PC-3 (cell line): ENCODE measurements around the gene RPL27A. TPM values are rescaled to one million over a fixed set of nuclear protein-coding genes. Genes with fewer than 3 reads are reported as not detected.

Experiments used
- ATAC-seq: fragments of 200-7000 bp; cut with Tn5 transposase; 2 replicates; pipeline ENCODE4 v1.9.1; 2020; ENCODE audit warnings: mild to moderate bottlenecking, moderate library complexity
- BruUV-seq: library from RNA; stranded (reverse); fragments of 400-500 nt; replicated peaks from 2 replicates; lab custom pipeline; 2021; lab: Mats Ljungman, UMichigan
- CTCF ChIA-PET: fragments of 300-600 bp; sonication (Branson Sonifier 250); formaldehyde crosslinking; loops from one replicate; lab custom pipeline; 2022; ENCODE audit warnings: antibody characterized with exemption; lab: Charles Lee
- POLR2A ChIA-PET: fragments of 300-600 bp; sonication (Branson Sonifier 250); formaldehyde crosslinking; loops from one replicate; lab custom pipeline; 2022; ENCODE audit warnings: antibody characterized with exemption; ENCODE audit not compliant: unreplicated experiment; lab: Charles Lee
- DNase-seq: peaks from one replicate; pipeline ENCODE4 v3.0.0-alpha.2; 2015
- H2AFZ ChIP-seq: fragments of 300-600 bp; sonication (generic); 2 replicates; pipeline ENCODE4 v1.6.0; 2016; ENCODE audit warnings: antibody characterized with exemption, low read length
- H3F3A ChIP-seq: fragments of 300-600 bp; sonication (generic); one replicate; pipeline ENCODE4 v1.6.0; 2017; ENCODE audit warnings: antibody characterized with exemption, low read length, control low read depth, mild to moderate bottlenecking; ENCODE audit not compliant: unreplicated experiment
- H3K27ac ChIP-seq: fragments of 300-600 bp; sonication (generic); 2 replicates; pipeline ENCODE4 v1.5.1; 2016; ENCODE audit warnings: mild to moderate bottlenecking, low read length
- H3K27me3 ChIP-seq: fragments of 300-600 bp; sonication (generic); 2 replicates; pipeline ENCODE4 v1.6.1; 2016; ENCODE audit warnings: low read length, mixed read lengths
- H3K36me3 ChIP-seq: fragments of 300-600 bp; sonication (generic); 2 replicates; pipeline ENCODE4 v1.6.1; 2016; ENCODE audit warnings: low read depth, mixed run types, low read length, mixed read lengths
- H3K4me1 ChIP-seq: fragments of 300-600 bp; sonication (generic); 2 replicates; pipeline ENCODE4 v1.5.1; 2016; ENCODE audit warnings: low read length; ENCODE audit not compliant: insufficient read depth
- H3K4me2 ChIP-seq: fragments of 300-600 bp; sonication (generic); 2 replicates; pipeline ENCODE4 v1.6.0; 2016; ENCODE audit warnings: low read length
- H3K4me3 ChIP-seq: fragments of 300-600 bp; sonication (generic); 2 replicates; pipeline ENCODE4 v1.5.1; 2016; ENCODE audit warnings: mild to moderate bottlenecking, low read length, mixed read lengths
- H3K79me2 ChIP-seq: fragments of 300-600 bp; sonication (generic); 2 replicates; pipeline ENCODE4 v1.6.1; 2017; ENCODE audit warnings: low read length, mixed read lengths
- H3K9ac ChIP-seq: fragments of 300-600 bp; sonication (generic); 2 replicates; pipeline ENCODE4 v1.6.0; 2016; ENCODE audit warnings: mild to moderate bottlenecking, low read length
- H3K9me2 ChIP-seq: fragments of 300-600 bp; sonication (generic); replicated peaks from 2 replicates; pipeline ENCODE4 v1.6.1; 2016; ENCODE audit warnings: mixed run types, low read length, mixed read lengths
- H3K9me3 ChIP-seq: fragments of 300-600 bp; sonication (generic); 2 replicates; pipeline ENCODE4 v1.6.1; 2016; ENCODE audit warnings: low read length, mixed read lengths
- H4K20me1 ChIP-seq: fragments of 300-600 bp; sonication (generic); 2 replicates; pipeline ENCODE4 v1.6.1; 2016; ENCODE audit warnings: low read length, mixed read lengths
- EZH2 ChIP-seq: fragments of 300-600 bp; sonication (generic); IDR thresholded peaks from one replicate; pipeline ENCODE4 v1.6.1; 2017; ENCODE audit warnings: antibody characterized with exemption, mild to moderate bottlenecking, low read length; ENCODE audit not compliant: unreplicated experiment
- EZH2phosphoT487 ChIP-seq: fragments of 300-600 bp; sonication (generic); IDR thresholded peaks from 2 replicates; pipeline ENCODE4 v1.6.1; 2018; ENCODE audit warnings: mild to moderate bottlenecking, antibody characterized with exemption, low read length, borderline replicate concordance
- intact Hi-C: fragments of 100-400 bp; cut with micrococcal nuclease; formaldehyde crosslinking; loops from 2 replicates; pipeline ENCODE4 v1.9.0; 2023
- total RNA-seq: library from RNA; depleted of rRNA; stranded (reverse); fragments of >200 nt; gene quantifications from 2 replicates; pipeline ENCODE4 v1.2.3, GENCODE V29; 2014
- TF ChIP-seq, protein P1 (sequence below): fragments of 300-600 bp; sonication (generic); conservative IDR thresholded peaks from 2 replicates; pipeline ENCODE4 v1.5.1; 2017; ENCODE audit warnings: antibody characterized with exemption, low read depth, mild to moderate bottlenecking, low read length

Gene RPL27A
- total RNA-seq, 1 experiment from 2014 or later: 1,132 TPM

DNA sequence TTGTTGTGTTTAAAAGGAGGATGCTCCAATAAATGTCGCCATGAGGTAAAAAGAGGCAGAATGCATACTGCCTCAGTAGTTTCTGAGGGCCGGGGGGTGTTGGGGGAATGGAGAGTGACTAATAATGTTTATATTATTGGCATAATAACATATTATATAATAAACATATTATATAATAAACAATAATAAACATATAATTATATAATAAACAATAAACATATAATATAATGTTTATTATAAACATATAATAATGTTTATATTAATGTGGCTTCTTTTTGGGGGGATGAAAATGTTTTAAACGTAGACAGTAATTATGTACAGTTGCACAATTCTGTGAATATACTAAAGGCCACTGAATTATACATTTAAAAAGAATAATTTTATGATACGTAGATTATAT is 35.7 kb upstream of the RPL27A start:
- Histone ChIP-seq H3F3A (no peaks in the 10 kb centered on the region), H3K36me3 (peaks cover 11% of the 10 kb centered on the region; the same call in 1 of the 2 replicates), H3K27ac (no peak overlapping the region), H4K20me1 (no peaks in the 10 kb centered on the region), H3K4me1 (peaks cover 6% of the 10 kb centered on the region; the same call in 1 of the 2 replicates), H3K9me2 (no peaks in the 10 kb centered on the region), H3K27me3 (no peaks in the 10 kb centered on the region), H3K4me2 (no peak overlapping the region), H3K4me3 (no peak overlapping the region), H3K9me3 (no peaks in the 10 kb centered on the region), H2AFZ (no peak overlapping the region), H3K79me2 (no peaks in the 10 kb centered on the region), H3K9ac (no peak overlapping the region)
- DNase-seq (no peak), ATAC-seq (no peak)
- BruUV-seq: no TSS peak
- ChIA-PET CTCF (no interaction called here), POLR2A (no interaction called here)
- TF ChIP-seq EZH2: no peak
- TF ChIP-seq, protein P1, sequence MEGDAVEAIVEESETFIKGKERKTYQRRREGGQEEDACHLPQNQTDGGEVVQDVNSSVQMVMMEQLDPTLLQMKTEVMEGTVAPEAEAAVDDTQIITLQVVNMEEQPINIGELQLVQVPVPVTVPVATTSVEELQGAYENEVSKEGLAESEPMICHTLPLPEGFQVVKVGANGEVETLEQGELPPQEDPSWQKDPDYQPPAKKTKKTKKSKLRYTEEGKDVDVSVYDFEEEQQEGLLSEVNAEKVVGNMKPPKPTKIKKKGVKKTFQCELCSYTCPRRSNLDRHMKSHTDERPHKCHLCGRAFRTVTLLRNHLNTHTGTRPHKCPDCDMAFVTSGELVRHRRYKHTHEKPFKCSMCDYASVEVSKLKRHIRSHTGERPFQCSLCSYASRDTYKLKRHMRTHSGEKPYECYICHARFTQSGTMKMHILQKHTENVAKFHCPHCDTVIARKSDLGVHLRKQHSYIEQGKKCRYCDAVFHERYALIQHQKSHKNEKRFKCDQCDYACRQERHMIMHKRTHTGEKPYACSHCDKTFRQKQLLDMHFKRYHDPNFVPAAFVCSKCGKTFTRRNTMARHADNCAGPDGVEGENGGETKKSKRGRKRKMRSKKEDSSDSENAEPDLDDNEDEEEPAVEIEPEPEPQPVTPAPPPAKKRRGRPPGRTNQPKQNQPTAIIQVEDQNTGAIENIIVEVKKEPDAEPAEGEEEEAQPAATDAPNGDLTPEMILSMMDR: no peak
- no peak for TF ChIP-seq EZH2phosphoT487
- intact Hi-C loops: no loop called here

DNA sequence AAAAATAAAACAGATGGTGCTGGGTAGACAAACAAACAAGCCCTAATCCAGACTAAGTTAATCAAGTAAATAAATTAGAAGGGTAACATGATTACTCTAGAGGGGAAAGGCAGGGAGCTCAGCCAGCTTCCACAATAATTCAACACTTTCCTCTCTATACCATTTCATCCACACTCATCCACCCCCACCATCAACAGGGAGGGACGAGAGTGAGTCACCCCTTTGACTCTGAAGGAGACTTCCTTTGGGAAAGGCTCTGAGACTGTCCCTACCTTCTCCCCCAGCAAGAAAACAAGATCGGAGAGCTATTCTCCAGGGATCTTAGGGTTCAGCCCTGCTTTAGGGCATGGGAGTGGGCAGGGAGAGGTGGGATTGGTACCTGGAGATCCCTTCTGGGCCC is 33.2 kb upstream of the RPL27A start:
- no TSS peak for BruUV-seq
- Histone ChIP-seq H4K20me1 (no peaks in the 10 kb centered on the region), H3K79me2 (no peaks in the 10 kb centered on the region), H3K27ac (no peak overlapping the region), H3F3A (no peaks in the 10 kb centered on the region), H3K9ac (no peak overlapping the region), H3K4me1 (peaks cover 6% of the 10 kb centered on the region; the same call in 1 of the 2 replicates), H3K9me2 (no peaks in the 10 kb centered on the region), H2AFZ (no peak overlapping the region), H3K4me2 (no peak overlapping the region), H3K27me3 (no peaks in the 10 kb centered on the region), H3K9me3 (no peaks in the 10 kb centered on the region), H3K36me3 (peaks cover 10% of the 10 kb centered on the region; the same call in 1 of the 2 replicates), H3K4me3 (no peak overlapping the region)
- intact Hi-C loops: no loop called here
- CTCF ChIA-PET: no interaction called here
- POLR2A ChIA-PET: no interaction called here
- TF ChIP-seq EZH2phosphoT487: no peak
- no peak for TF ChIP-seq EZH2
- TF ChIP-seq, protein P1: no peak
- ATAC-seq: peak; percentile 93
- peak; percentile 45 for DNase-seq

DNA sequence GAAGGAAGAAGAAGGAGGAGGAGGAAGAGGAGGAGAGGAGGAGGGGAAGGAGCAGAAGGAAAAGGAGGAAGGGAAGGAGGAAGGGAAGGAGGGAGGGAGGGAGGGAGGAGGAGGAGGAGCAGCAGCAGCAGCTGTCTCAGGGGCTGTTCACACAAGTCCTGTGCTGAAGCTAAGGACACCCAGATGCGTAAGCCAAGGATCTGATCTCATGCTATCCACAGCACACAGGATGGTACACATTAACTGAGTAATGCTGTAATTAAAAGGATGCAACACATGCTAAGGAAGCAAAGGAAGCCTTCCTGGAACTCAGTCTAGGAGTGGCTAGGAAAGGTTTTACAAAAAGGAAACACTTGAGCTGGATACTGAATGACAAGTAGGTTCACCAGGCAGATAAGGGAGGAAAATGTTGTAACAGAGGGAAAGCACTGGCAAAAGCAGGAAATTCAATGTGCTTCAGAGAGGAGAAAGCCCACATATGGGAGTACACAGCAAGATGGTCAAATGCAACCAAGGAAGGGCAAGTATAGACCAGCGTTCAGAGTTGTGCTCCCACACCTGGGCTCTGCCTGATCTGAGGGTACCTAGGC is 32.1 kb upstream of the RPL27A start:
- no peak overlapping the region for H3K9ac ChIP-seq
- 0 out of 2 replicates have a peak, but pooled peaks cover 1% of the 10 kb centered on the region for H3K36me3 ChIP-seq
- no peaks in the 10 kb centered on the region for H3K9me2 ChIP-seq
- intact Hi-C loops: no loop called here
- CTCF ChIA-PET: no interaction called here
- H4K20me1 ChIP-seq: no peaks in the 10 kb centered on the region
- ATAC-seq: no peak
- no peak for TF ChIP-seq EZH2
- TF ChIP-seq, protein P1: no peak
- TF ChIP-seq EZH2phosphoT487: no peak
- no peak overlapping the region for H2AFZ ChIP-seq
- no peaks in the 10 kb centered on the region for H3F3A ChIP-seq
- no peak for DNase-seq
- H3K27ac ChIP-seq: no peak overlapping the region
- no peaks in the 10 kb centered on the region for H3K9me3 ChIP-seq
- POLR2A ChIA-PET: no interaction called here
- no peak overlapping the region for H3K4me3 ChIP-seq
- H3K27me3 ChIP-seq: no peaks in the 10 kb centered on the region
- H3K4me1 ChIP-seq: peaks cover 6% of the 10 kb centered on the region; the same call in 1 of the 2 replicates
- H3K4me2 ChIP-seq: no peak overlapping the region
- no TSS peak for BruUV-seq
- no peaks in the 10 kb centered on the region for H3K79me2 ChIP-seq
